Endodermal cell (in vitro differentiated cells): Measurements from ENCODE around the gene PPL. TPM values are rescaled to one million over a fixed set of nuclear protein-coding genes. Genes with fewer than 3 reads are reported as not detected.

ENCODE experiments used
- DNase-seq: peaks from one replicate; pipeline ENCODE4 v3.0.0-alpha.2; 2017
- H3K27ac ChIP-seq: 2 replicates; pipeline ENCODE4 v1.5.1; 2013; ENCODE audit warnings: mild to moderate bottlenecking, low read depth, low read length, moderate library complexity
- H3K27me3 ChIP-seq: 2 replicates; pipeline ENCODE4 v1.6.1; 2013; ENCODE audit warnings: mild to moderate bottlenecking, low read length, moderate library complexity; ENCODE audit not compliant: insufficient read depth, control insufficient read depth, poor library complexity, severe bottlenecking
- H3K36me3 ChIP-seq: 2 replicates; pipeline ENCODE4 v1.7.0; 2013; ENCODE audit warnings: mild to moderate bottlenecking, low read length, moderate library complexity; ENCODE audit not compliant: control insufficient read depth, insufficient read depth
- H3K4me1 ChIP-seq: one replicate; pipeline ENCODE4 v1.7.0; 2013; ENCODE audit warnings: low read length; ENCODE audit not compliant: control insufficient read depth, insufficient read depth
- H3K4me3 ChIP-seq: 2 replicates; pipeline ENCODE4 v1.5.1; 2013; ENCODE audit warnings: mild to moderate bottlenecking, low read length, moderate library complexity
- H3K9ac ChIP-seq: 2 replicates; pipeline ENCODE4 v1.6.1; 2013; ENCODE audit warnings: mild to moderate bottlenecking, low read length, moderate library complexity; ENCODE audit not compliant: poor library complexity, severe bottlenecking; ENCODE audit errors: extremely low read depth
- H3K9me3 ChIP-seq: 2 replicates; pipeline ENCODE4 v1.6.1; 2013; ENCODE audit warnings: mild to moderate bottlenecking, low read length, moderate library complexity; ENCODE audit not compliant: control insufficient read depth
- H3K27ac Mint-ChIP-seq: 2 replicates; pipeline ENCODE4 v1.8.0; 2020; ENCODE audit warnings: mixed read lengths
- H3K27me3 Mint-ChIP-seq: 2 replicates; pipeline ENCODE4 v1.8.0; 2021; ENCODE audit warnings: mild to moderate bottlenecking, mixed read lengths; ENCODE audit not compliant: insufficient read depth
- H3K36me3 Mint-ChIP-seq: 2 replicates; pipeline ENCODE4 v1.8.0; 2020; ENCODE audit warnings: low read depth, mixed read lengths
- H3K4me1 Mint-ChIP-seq: 2 replicates; pipeline ENCODE4 v1.8.0; 2020; ENCODE audit warnings: mixed read lengths
- H3K4me3 Mint-ChIP-seq: 2 replicates; pipeline ENCODE4 v1.8.0; 2020; ENCODE audit warnings: mild to moderate bottlenecking, moderate library complexity, mixed read lengths
- H3K9me3 Mint-ChIP-seq: 2 replicates; pipeline ENCODE4 v1.8.0; 2020; ENCODE audit warnings: mild to moderate bottlenecking, mixed read lengths
- WGBS, 2 experiments: methylation state at CpG; one replicate each; pipeline versions ENCODE4 v1.1.5 to v1.1.7; 2013; ENCODE audit warnings: missing lambda C conversion rate in 2 of 2, mixed read lengths in 1 of 2; ENCODE audit not compliant: insufficient coverage in 1 of 2, insufficient read length in 1 of 2; 5-methylcytosine and 5-hydroxymethylcytosine counted together
- total RNA-seq, 2 donors: library from RNA; stranded (reverse); fragmentation: NEBNext Ultra II Directional in 1 of 2; extraction: Animal tissue kit (Norgen Biotek cat#: 25700) in 1 of 2; gene quantifications; 2 replicates in 1 of 2; 3 replicates in 1 of 2; pipeline ENCODE4 v1.2.1, GENCODE V29; 2021
- TF ChIP-seq, protein P1 (sequence below): fragments of 200-600 bp; sonication (generic); conservative IDR thresholded peaks from 2 replicates; pipeline ENCODE4 v1.5.0; 2021; ENCODE audit warnings: antibody characterized with exemption, mild to moderate bottlenecking

PPL gene
- total RNA-seq, 2 donors from 2014 or later, result 37.8 to 48.5 TPM

DNA sequence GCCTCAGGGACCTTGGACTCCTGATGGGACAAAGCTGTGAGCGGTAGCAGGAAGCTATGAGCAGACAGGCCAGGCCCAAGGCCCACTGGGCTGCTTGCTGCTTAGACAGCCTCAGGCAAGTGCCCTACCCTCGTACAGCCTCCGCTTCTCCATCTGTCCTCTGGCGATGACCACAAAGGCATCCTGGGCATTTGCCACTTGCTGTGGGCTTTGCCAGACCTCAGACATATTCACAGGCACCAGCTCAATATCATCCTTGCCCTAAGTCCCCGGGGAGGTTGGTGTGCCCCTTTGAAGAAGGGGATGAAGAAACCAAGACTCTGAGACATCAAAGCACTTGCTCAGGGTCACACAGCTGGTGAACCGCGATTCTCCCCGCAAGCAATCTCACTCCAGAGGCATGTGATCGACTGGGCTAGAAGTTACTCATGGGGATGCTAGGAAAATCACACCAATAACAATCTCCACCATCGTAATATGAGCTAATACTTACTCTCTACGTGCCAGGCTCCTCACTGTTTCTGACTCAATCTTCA lies 21.7 kb downstream of the PPL start:
- Histone ChIP-seq H3K27ac (no peak overlapping the region), H3K36me3 (no peaks in the 10 kb centered on the region), H3K27me3 (no peaks in the 10 kb centered on the region), H3K4me1 (peaks cover 8% of the 10 kb centered on the region), H3K4me3 (no peak overlapping the region), H3K9me3 (no peaks in the 10 kb centered on the region), H3K9ac (no peak overlapping the region)
- Mint-ChIP-seq H3K4me3 (no peak overlapping the region), H3K4me1 (peaks cover 9% of the 10 kb centered on the region), H3K27me3 (no peaks in the 10 kb centered on the region), H3K9me3 (no peaks in the 10 kb centered on the region), H3K27ac (no peak overlapping the region), H3K36me3 (peaks cover 2% of the 10 kb centered on the region)
- no peak for DNase-seq
- 88 to 91% methylated on average over 8 to 11 of the region's 11 CpGs for WGBS, 2 experiments
- TF ChIP-seq, protein P1, sequence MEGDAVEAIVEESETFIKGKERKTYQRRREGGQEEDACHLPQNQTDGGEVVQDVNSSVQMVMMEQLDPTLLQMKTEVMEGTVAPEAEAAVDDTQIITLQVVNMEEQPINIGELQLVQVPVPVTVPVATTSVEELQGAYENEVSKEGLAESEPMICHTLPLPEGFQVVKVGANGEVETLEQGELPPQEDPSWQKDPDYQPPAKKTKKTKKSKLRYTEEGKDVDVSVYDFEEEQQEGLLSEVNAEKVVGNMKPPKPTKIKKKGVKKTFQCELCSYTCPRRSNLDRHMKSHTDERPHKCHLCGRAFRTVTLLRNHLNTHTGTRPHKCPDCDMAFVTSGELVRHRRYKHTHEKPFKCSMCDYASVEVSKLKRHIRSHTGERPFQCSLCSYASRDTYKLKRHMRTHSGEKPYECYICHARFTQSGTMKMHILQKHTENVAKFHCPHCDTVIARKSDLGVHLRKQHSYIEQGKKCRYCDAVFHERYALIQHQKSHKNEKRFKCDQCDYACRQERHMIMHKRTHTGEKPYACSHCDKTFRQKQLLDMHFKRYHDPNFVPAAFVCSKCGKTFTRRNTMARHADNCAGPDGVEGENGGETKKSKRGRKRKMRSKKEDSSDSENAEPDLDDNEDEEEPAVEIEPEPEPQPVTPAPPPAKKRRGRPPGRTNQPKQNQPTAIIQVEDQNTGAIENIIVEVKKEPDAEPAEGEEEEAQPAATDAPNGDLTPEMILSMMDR, result no peak

DNA sequence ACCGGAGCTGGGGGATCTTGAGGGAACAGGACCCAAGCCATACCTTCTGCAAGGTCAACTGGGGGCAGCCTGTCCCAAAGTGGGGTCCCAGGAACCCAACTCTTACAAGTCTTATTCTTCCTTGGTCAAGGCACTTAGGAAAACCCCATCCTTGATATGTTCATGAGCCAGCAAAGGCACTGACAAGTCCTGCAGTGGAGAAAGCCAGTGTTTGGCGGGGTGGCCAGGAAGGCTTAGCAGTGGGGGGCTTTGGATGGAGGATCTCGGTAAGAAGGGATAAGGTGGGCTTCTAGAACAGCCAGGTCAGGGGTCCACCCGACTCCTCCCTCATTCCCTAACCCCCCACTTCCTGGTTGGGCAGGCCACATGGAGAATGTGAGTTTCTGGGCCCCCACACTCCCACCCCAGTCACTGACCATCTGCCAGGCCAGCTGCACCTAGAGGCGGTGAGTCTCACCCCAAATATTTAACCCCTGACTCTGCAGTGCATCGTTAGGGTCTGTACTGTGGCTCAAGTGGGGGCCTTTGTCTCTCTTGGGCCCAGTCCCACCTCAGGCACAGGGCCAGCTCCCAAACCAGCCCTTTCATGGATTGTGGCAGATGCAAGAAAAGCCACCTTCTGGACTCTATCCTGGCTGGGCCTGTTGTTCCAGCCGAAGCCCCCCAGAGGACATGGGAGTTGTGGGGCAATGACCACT lies 22.3 kb downstream of the PPL start:
- Mint-ChIP-seq H3K4me1 (peaks cover 9% of the 10 kb centered on the region), H3K36me3 (peaks cover 2% of the 10 kb centered on the region), H3K4me3 (no peak overlapping the region), H3K9me3 (no peaks in the 10 kb centered on the region), H3K27me3 (no peaks in the 10 kb centered on the region), H3K27ac (no peak overlapping the region)
- no peak for DNase-seq
- Histone ChIP-seq H3K9ac (no peak overlapping the region), H3K4me1 (peaks cover 8% of the 10 kb centered on the region), H3K9me3 (no peaks in the 10 kb centered on the region), H3K4me3 (no peak overlapping the region), H3K27ac (no peak overlapping the region), H3K36me3 (no peaks in the 10 kb centered on the region), H3K27me3 (no peaks in the 10 kb centered on the region)
- TF ChIP-seq, protein P1, result no peak
- WGBS, 2 experiments, result 89 to 100% methylated on average over 3 to 7 of the region's 7 CpGs

DNA sequence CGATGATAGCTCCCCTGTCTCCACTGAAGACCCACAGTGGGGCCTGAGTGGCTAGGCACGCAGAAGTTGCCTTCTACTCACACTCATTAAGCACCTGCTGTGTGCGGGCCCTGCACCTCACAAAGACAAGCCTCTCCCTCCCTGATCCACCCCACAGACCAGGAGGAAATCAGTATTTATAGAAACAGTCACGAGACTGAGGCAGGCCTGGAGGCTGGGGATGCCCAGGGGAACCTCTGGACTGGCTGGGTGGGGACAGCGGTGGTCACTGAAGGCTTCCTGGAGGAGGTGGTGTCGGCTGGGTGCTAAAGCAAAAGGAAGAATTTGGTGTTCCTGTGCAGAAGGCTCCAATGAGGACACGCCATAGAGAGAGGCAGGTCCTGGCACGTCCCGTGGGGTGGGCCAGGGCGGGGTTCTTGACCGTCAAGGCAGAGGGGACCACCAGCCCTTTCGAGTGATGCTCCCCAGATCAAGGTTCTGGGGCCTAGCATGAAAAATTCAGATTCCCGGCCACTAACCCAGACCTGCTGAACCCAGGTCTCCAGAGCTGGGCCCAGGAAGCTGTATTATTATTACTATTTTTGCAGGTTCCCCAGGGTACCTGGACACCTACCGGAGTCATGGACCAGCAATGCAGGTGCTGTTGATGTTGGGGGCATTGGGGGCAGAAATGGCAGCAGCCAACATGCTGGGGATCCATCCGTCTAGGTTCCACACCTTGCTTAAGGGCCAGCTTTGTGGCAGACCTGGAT lies 23.0 kb downstream of the PPL start:
- peaks cover 8% of the 10 kb centered on the region for H3K4me1 Mint-ChIP-seq

More for the DNA sequence above, 23.0 kb downstream of the PPL start:
- Mint-ChIP-seq H3K4me3 (no peak overlapping the region), H3K36me3 (peaks cover 2% of the 10 kb centered on the region), H3K9me3 (no peaks in the 10 kb centered on the region), H3K27me3 (no peaks in the 10 kb centered on the region), H3K27ac (no peak overlapping the region)
- no peak overlapping the region for H3K9ac ChIP-seq
- H3K27me3 ChIP-seq, result no peaks in the 10 kb centered on the region
- no peak overlapping the region for H3K4me3 ChIP-seq
- H3K27ac ChIP-seq, result no peak overlapping the region
- peak; percentile 63 for DNase-seq
- WGBS, 2 experiments, result 92 to 100% methylated on average over 5 to 15 of the region's 15 CpGs
- TF ChIP-seq, protein P1, result no peak
- peaks cover 8% of the 10 kb centered on the region for H3K4me1 ChIP-seq
- H3K36me3 ChIP-seq, result no peaks in the 10 kb centered on the region
- H3K9me3 ChIP-seq, result no peaks in the 10 kb centered on the region
